HepG2 (cell line): Measurements from ENCODE around the gene IGFLR1. TPM values are rescaled to one million over a fixed set of nuclear protein-coding genes. Genes with fewer than 3 reads are reported as not detected.

Experiments
- ATAC-seq: fragments of 200-7000 bp; cut with Tn5 transposase; 3 replicates; pipeline ENCODE4 v1.9.1; 2020; ENCODE audit warnings: mild to moderate bottlenecking, moderate library complexity
- BruUV-seq: library from RNA; stranded (reverse); fragments of 400-500 nt; replicated peaks from 2 replicates; lab custom pipeline; 2021; lab: Mats Ljungman, UMichigan
- CTCF ChIA-PET: fragments of 300-600 bp; formaldehyde crosslinking; extraction: SDS; loops from one replicate; lab custom pipeline; 2021; ENCODE audit warnings: low total read pairs, inconsistent platforms, low intra/inter-chr PET ratio; lab: Yijun Ruan, JAX
- POLR2A ChIA-PET: fragments of 350-600 bp; sonication (Branson Sonifier 250); formaldehyde crosslinking; loops from one replicate; lab custom pipeline; 2020; ENCODE audit warnings: antibody characterized with exemption, inconsistent platforms; lab: Yijun Ruan, JAX
- DNase-seq: peaks from one replicate; pipeline ENCODE4 v3.0.0-alpha.2; 2015; ENCODE audit warnings: low spot score
- FAIRE-seq: peaks from 3 replicates; lab custom pipeline; 2011; peaks lifted over from hg19 to GRCh38; lab: Jason Lieb, UNC
- H2AFZ ChIP-seq: one replicate; pipeline ENCODE4 v1.6.1; 2011; ENCODE audit warnings: low read length, inconsistent platforms
- H3K27ac ChIP-seq: fragments of 300-600 bp; 3 replicates; pipeline ENCODE4 v1.8.0; 2011; ENCODE audit warnings: mixed run types, mild to moderate bottlenecking, mixed read lengths, low read length, inconsistent platforms; ENCODE audit not compliant: insufficient read depth; ENCODE audit errors: extremely low read length
- H3K27me3 ChIP-seq, 2 experiments: fragments of 200-600 bp in 1 of 2; 2 replicates in 1 of 2; 3 replicates in 1 of 2; pipeline versions ENCODE4 v1.6.0 to v1.8.0; 2011; ENCODE audit warnings: low read length in 2 of 2, mild to moderate bottlenecking in 2 of 2, moderate library complexity in 2 of 2, inconsistent platforms in 1 of 2; ENCODE audit not compliant: insufficient read depth in 2 of 2, control insufficient read depth in 1 of 2
- H3K36me3 ChIP-seq, 2 experiments: fragments of 200-600 bp in 1 of 2; replicated peaks in 1 of 2; 2 replicates in 1 of 2; 3 replicates in 1 of 2; pipeline versions ENCODE4 v1.5.1 to v1.8.0; 2011; ENCODE audit warnings: low read length in 2 of 2, inconsistent platforms in 1 of 2; ENCODE audit not compliant: insufficient read depth in 2 of 2, control insufficient read depth in 1 of 2
- H3K4me1 ChIP-seq: 2 replicates; pipeline ENCODE4 v1.5.1; 2012; ENCODE audit warnings: low read length, inconsistent platforms; ENCODE audit not compliant: insufficient read depth
- H3K4me2 ChIP-seq: 2 replicates; pipeline ENCODE4 v1.6.0; 2011; ENCODE audit warnings: low read depth, low read length, inconsistent platforms
- H3K4me3 ChIP-seq, 3 experiments: fragments of 200-600 bp in 1 of 3; sonication (generic), shearing (Covaris generic) in 1 of 3; replicated peaks in 1 of 3; 2 replicates each; pipeline ENCODE4 v1.5.1; 2011 to 2016; ENCODE audit warnings: low read length in 3 of 3, inconsistent platforms in 2 of 3, low read depth in 2 of 3, mild to moderate bottlenecking in 2 of 3, control low read depth in 1 of 3, mixed read lengths in 1 of 3; ENCODE audit not compliant: insufficient read depth in 1 of 3
- H3K79me2 ChIP-seq: one replicate; pipeline ENCODE4 v1.6.1; 2011; ENCODE audit warnings: low read length, inconsistent platforms; ENCODE audit not compliant: insufficient read depth
- H3K9ac ChIP-seq: 2 replicates; pipeline ENCODE4 v1.6.0; 2011; ENCODE audit warnings: mild to moderate bottlenecking, low read depth, low read length, inconsistent platforms; ENCODE audit not compliant: insufficient read depth
- H3K9me3 ChIP-seq: 2 replicates; pipeline ENCODE4 v1.5.1; 2012; ENCODE audit warnings: mild to moderate bottlenecking, low read length
- H4K20me1 ChIP-seq: 2 replicates; pipeline ENCODE4 v1.6.0; 2011; ENCODE audit warnings: inconsistent platforms, mild to moderate bottlenecking, low read length, moderate library complexity; ENCODE audit not compliant: insufficient read depth
- CENPX ChIP-seq: sonication (generic); formaldehyde crosslinking; IDR thresholded peaks from 2 replicates; pipeline ENCODE4 v1.9.0; 2021; ENCODE audit warnings: mild to moderate bottlenecking, missing genetic modification reagents, moderate library complexity
- IKZF4 ChIP-seq: sonication (generic); formaldehyde crosslinking; IDR thresholded peaks from 2 replicates; pipeline ENCODE4 v1.5.1; 2020; ENCODE audit warnings: borderline replicate concordance, mild to moderate bottlenecking, low read depth, missing genetic modification reagents; ENCODE audit errors: not compliant biosample characterization
- KLF15 ChIP-seq: sonication (generic); formaldehyde crosslinking; IDR thresholded peaks from 2 replicates; pipeline ENCODE4 v1.8.1; 2023; ENCODE audit warnings: borderline replicate concordance, mild to moderate bottlenecking, inconsistent platforms, missing genetic modification reagents, mixed read lengths
- KLF9 ChIP-seq: IDR thresholded peaks from 2 replicates; pipeline ENCODE4 v1.6.1; 2016; ENCODE audit warnings: low read depth
- RBFOX2 ChIP-seq: fragments of 200-400 bp; formaldehyde crosslinking; IDR thresholded peaks from 2 replicates; pipeline ENCODE4 v1.6.1; 2017; ENCODE audit warnings: low read depth, mild to moderate bottlenecking, low read length
- ZFY ChIP-seq: sonication (generic); formaldehyde crosslinking; IDR thresholded peaks from 2 replicates; pipeline ENCODE4 v1.4.0; 2020; ENCODE audit warnings: missing genetic modification reagents
- ZNF550 ChIP-seq: sonication (generic); formaldehyde crosslinking; IDR thresholded peaks from 2 replicates; pipeline ENCODE4 v1.4.0; 2020; ENCODE audit warnings: mild to moderate bottlenecking, missing genetic modification reagents, borderline replicate concordance
- ZNF724P ChIP-seq: sonication (generic); formaldehyde crosslinking; IDR thresholded peaks from 2 replicates; pipeline ENCODE4 v1.8.0; 2022; ENCODE audit warnings: missing genetic modification reagents, borderline replicate concordance
- ZNF746 ChIP-seq: sonication (generic); formaldehyde crosslinking; IDR thresholded peaks from 2 replicates; pipeline ENCODE4 v1.8.0; 2022; ENCODE audit warnings: mild to moderate bottlenecking, missing genetic modification reagents
- WGBS: methylation state at CpG from one replicate; pipeline ENCODE4 v1.1.6; 2017; ENCODE audit warnings: low lambda C conversion rate; 5-methylcytosine and 5-hydroxymethylcytosine counted together
- in situ Hi-C: cut with HindIII; loops from 2 replicates; pipeline ENCODE4 v1.10.0; 2017; ENCODE audit warnings: low pct_unique_long_range_greater_than_20kb; ENCODE audit not compliant: extremely low pct_ligation_motif_present
- intact Hi-C: fragments of 100-400 bp; cut with micrococcal nuclease; formaldehyde crosslinking; loops from one replicate; pipeline ENCODE4 v1.10.0; 2022; ENCODE audit not compliant: unreplicated experiment
- polyA plus RNA-seq, 8 experiments: library from polyadenylated mRNA; depleted of rRNA in 3 of 8; stranded (reverse) in 7 of 8; unstranded in 1 of 8; fragments of >200 nt; fragmentation: Illumina TruSeq in 4 of 8; extraction: Trizol in 4 of 8; gene quantifications; 2 replicates each; pipeline versions ENCODE4 v1.2.1 to v1.2.3, GENCODE V29; 2011 to 2016; ENCODE audit warnings: low read depth in 4 of 8, missing spikeins in 1 of 8, mixed read lengths in 1 of 8; ENCODE audit not compliant: insufficient read depth in 1 of 8
- total RNA-seq, 5 experiments: library from RNA; depleted of rRNA; stranded (reverse); fragments of >200 nt; fragmentation: Illumina TruSeq; extraction: Trizol; gene quantifications; 2 replicates each; pipeline ENCODE4 v1.2.3, GENCODE V29; 2016; ENCODE audit warnings: low read depth in 1 of 5
- TF ChIP-seq, protein P1 (sequence below): sonication (generic); formaldehyde crosslinking; IDR thresholded peaks from 2 replicates; pipeline ENCODE4 v1.8.0; 2022; ENCODE audit warnings: missing genetic modification reagents, low read depth, mild to moderate bottlenecking, borderline replicate concordance
- TF ChIP-seq, protein P2 (sequence below): sonication (generic); formaldehyde crosslinking; IDR thresholded peaks from 2 replicates; pipeline ENCODE4 v1.9.0; 2021; ENCODE audit warnings: missing genetic modification reagents, mild to moderate bottlenecking, borderline replicate concordance
- TF ChIP-seq, protein P3 (sequence below): sonication (generic); formaldehyde crosslinking; IDR thresholded peaks from 2 replicates; pipeline ENCODE4 v1.5.1; 2020; ENCODE audit warnings: missing genetic modification reagents, mild to moderate bottlenecking, borderline replicate concordance

Gene IGFLR1
- total and polyA plus RNA-seq, 2 of the 13 experiments (the other 11 are each of a cell fraction or from before 2014, with no cell fraction given) = 5.4 to 8.9 TPM

DNA sequence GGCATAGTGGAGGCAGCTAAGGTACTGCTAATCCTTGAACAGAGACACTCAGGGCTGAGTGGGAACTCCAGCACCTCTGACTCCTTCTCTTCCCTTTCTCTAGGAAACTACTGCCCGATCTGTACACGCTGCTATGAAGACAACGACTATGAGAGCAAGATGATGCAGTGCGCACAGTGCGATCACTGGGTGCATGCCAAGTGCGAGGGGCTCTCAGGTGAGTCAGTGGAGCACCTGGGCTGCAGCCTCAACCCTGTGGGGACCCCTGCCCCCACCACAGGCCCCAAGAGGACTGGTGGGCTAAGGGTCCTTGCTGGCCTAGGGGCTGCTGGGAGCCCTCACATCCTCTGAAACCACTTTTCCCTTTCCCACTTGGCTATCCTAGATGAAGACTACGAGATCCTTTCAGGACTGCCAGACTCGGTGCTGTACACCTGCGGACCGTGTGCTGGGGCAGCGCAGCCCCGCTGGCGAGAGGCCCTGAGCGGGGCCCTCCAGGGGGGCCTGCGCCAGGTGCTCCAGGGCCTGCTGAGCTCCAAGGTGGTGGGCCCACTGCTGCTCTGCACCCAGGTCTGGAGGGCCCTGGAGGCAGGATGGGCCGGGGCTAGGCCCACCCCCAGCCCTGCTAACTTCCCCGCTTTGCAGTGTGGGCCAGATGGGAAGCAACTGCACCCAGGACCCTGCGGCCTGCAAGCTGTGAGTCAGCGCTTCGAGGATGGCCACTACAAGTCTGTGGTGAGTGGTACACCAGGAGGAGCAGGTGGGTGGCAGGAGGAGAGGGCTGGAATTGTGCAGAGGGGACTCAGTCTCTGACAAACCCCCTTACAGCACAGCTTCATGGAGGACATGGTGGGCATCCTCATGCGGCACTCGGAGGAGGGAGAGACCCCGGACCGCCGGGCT is 14.9 kb downstream of the IGFLR1 start:
- no peak for ATAC-seq
- in situ Hi-C loops = no loop called here
- ChIA-PET CTCF (no interaction called here), POLR2A (interaction anchor here (0.5 to 1.7 kb wide), 3 partner anchors 13 to 200 kb away, joined by 3 to 8 read pairs (median 7); no protein-coding TSS in a partner anchor)
- intact Hi-C loops = no loop called here
- no peaks in the 10 kb centered on the region for H4K20me1 ChIP-seq
- 96% methylated on average over 16 of the region's 25 CpGs for WGBS
- H3K27me3 ChIP-seq = no peaks in the 10 kb centered on the region
- peaks cover 66 to 97% of the 10 kb centered on the region in 2 experiments for H3K36me3 ChIP-seq
- H3K27ac ChIP-seq = no peak overlapping the region
- no peak for DNase-seq
- no peaks in the 10 kb centered on the region for H3K79me2 ChIP-seq
- BruUV-seq = no TSS peak
- no peak overlapping the region for H3K9ac ChIP-seq
- no peaks in the 10 kb centered on the region for H3K9me3 ChIP-seq
- H2AFZ ChIP-seq = no peak overlapping the region
- H3K4me2 ChIP-seq = no peak overlapping the region
- no peak for FAIRE-seq
- no peak overlapping the region for H3K4me3 ChIP-seq
- no peaks in the 10 kb centered on the region for H3K4me1 ChIP-seq
- TF ChIP-seq RBFOX2 (peak; percentile 51; the same call in 1 of the 2 replicates), ZNF724P (CRISPR knock-in tag) (no peak), IKZF4 (CRISPR knock-in tag) (no peak), ZFY (CRISPR knock-in tag) (no peak), KLF9 (CRISPR knock-in tag) (no peak)

DNA sequence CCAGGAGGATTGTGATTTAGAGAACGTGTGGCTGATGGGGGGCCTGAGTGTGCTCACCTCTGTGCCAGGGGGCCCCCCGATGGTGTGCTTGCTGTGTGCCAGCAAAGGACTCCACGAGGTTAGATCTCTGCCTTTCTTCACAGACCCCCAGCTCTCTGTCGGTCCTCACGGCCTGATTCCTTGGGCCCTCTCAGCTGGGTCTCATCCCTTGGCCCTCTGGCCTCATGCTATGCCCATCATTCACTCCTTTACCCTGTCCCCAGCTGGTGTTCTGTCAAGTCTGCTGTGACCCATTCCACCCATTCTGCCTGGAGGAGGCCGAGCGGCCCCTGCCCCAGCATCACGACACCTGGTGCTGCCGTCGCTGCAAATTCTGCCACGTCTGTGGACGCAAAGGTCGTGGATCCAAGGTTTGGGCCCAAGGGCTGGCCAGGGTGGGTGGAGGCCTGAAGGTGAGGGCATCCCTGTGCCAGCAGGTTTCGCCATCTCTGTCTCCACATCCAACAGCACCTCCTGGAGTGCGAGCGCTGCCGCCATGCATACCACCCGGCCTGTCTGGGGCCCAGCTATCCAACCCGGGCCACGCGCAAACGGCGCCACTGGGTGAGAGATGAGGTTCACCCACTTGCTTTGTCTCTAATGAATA is 16.9 kb downstream of the IGFLR1 start:
- in situ Hi-C loops = no loop called here
- no peak overlapping the region for H3K27ac ChIP-seq
- no peaks in the 10 kb centered on the region for H4K20me1 ChIP-seq
- ChIA-PET POLR2A (interaction anchor here (1.6 to 1.7 kb wide), 2 partner anchors 15 kb away, joined by 5 to 8 read pairs; no protein-coding TSS in a partner anchor), CTCF (no interaction called here)
- no TSS peak for BruUV-seq
- ATAC-seq = no peak
- H3K4me3 ChIP-seq = no peak overlapping the region
- H3K4me1 ChIP-seq = peaks cover under 1% of the 10 kb centered on the region; the same call in 1 of the 2 replicates
- H3K9me3 ChIP-seq = no peaks in the 10 kb centered on the region
- intact Hi-C loops = no loop called here
- DNase-seq = no peak
- H2AFZ ChIP-seq = no peak overlapping the region
- no peaks in the 10 kb centered on the region for H3K79me2 ChIP-seq
- H3K4me2 ChIP-seq = no peak overlapping the region
- WGBS = 97% methylated on average over 11 of the region's 23 CpGs
- H3K36me3 ChIP-seq = peaks cover 66 to 90% of the 10 kb centered on the region in 2 experiments
- no peaks in the 10 kb centered on the region for H3K27me3 ChIP-seq
- H3K9ac ChIP-seq = no peak overlapping the region
- no peak for FAIRE-seq
- no peak for TF ChIP-seq ZNF550 (CRISPR knock-in tag)
- peak; percentile 49; the same call in 1 of the 2 replicates for TF ChIP-seq RBFOX2
- TF ChIP-seq CENPX (CRISPR knock-in tag) = no peak
- TF ChIP-seq KLF15 (CRISPR knock-in tag) = no peak
- TF ChIP-seq, protein P1, sequence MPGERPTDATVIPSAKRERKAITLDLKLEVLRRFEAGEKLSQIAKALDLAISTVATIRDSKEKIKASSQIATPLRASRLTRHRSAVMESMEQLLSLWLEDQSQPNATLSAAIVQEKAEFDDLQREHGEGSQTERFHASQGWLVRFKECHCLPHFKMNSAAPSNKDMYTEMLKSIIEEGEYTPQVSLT (CRISPR knock-in tag) = no peak
- TF ChIP-seq, protein P2, sequence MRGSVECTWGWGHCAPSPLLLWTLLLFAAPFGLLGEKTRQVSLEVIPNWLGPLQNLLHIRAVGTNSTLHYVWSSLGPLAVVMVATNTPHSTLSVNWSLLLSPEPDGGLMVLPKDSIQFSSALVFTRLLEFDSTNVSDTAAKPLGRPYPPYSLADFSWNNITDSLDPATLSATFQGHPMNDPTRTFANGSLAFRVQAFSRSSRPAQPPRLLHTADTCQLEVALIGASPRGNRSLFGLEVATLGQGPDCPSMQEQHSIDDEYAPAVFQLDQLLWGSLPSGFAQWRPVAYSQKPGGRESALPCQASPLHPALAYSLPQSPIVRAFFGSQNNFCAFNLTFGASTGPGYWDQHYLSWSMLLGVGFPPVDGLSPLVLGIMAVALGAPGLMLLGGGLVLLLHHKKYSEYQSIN = no peak
- TF ChIP-seq ZNF746 (CRISPR knock-in tag) = no peak
- TF ChIP-seq, protein P3, sequence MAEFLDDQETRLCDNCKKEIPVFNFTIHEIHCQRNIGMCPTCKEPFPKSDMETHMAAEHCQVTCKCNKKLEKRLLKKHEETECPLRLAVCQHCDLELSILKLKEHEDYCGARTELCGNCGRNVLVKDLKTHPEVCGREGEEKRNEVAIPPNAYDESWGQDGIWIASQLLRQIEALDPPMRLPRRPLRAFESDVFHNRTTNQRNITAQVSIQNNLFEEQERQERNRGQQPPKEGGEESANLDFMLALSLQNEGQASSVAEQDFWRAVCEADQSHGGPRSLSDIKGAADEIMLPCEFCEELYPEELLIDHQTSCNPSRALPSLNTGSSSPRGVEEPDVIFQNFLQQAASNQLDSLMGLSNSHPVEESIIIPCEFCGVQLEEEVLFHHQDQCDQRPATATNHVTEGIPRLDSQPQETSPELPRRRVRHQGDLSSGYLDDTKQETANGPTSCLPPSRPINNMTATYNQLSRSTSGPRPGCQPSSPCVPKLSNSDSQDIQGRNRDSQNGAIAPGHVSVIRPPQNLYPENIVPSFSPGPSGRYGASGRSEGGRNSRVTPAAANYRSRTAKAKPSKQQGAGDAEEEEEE (CRISPR knock-in tag) = no peak
